GM21529 (cell line): Measurements from ENCODE around the gene SEL1L3.

Experiments used
- ATAC-seq: cut with Tn5 transposase; IDR thresholded peaks from one replicate; pipeline ENCODE4 v1.9.1; 2021; ENCODE audit not compliant: unreplicated experiment

SEL1L3 gene

DNA sequence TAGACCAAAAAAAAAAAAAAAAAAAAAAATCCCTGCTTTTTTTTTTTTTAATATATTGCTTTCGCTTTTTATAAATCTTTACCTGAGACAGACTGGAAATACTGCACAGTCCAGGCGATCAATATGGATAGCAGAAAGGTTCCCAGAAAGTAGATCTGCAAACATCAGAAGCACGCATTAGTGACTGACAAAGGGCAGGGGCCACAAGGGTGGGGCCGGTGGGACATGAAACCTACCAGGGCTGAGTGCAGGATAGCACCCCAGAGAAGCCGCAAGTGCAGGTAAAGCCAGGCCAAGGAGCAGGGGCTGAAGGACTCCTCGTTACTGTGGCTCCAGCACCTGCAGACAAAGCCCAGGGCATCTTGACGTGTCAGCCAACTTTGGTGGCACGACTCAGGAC lies 105.3 kb downstream of the SEL1L3 start:
- no peak for ATAC-seq

DNA sequence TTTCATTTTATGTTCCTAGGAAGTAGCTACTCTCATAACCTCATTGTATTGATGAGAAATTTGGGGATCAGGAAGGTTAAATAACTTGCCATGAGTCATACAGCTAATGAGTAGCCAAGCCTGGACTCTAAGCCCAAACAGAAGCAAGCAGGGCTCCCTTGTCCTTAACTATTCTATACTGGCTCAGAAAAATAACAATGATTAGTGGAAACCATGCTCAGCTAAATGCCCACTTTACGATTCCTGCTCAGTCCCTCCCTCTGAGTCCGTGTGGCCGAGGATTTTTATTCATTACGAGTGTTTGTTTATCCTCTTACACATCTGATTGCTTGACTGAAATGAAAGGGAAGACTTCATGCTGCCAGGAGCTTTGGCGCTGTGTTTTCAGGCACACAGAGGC lies 106.3 kb downstream of the SEL1L3 start:
- no peak for ATAC-seq

DNA sequence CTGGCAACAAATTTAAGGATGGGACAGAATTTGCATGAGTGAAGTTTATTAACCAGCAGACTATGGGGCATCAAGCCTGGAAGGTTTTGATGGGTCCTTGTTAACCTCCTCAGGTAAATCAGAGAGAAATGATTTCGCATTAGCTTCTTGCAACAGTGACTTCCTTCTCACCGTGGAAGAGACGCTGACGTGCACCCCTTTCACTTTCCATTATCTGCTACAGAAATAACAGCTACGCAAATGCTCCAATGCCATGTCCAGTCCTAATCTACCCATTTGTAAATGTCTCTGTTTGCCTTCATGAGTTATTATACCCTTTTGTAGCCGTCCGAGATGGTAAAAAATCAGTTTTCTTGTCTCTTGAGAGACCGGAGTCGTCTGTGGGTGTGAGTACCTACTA lies 106.9 kb downstream of the SEL1L3 start:
- ATAC-seq = no peak

DNA sequence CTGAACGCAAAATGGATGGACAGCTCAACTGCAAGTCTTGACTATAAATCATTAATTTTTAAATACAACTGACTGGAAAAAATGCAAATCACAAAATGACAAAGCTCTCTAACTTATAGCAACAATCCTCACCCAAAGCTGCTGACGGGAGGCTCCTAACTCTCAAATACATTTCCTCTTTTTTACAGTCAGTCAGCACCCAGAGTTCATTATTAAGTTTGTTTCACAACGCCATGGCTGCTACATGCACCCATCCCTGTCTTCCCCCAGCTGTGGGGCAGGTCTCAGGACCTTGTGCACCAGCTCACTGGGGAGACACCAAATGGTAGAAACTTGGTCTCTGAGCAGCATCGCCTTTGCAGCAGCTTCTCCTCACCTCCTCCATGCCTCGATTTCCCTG lies 109.5 kb downstream of the SEL1L3 start:
- ATAC-seq = no peak

DNA sequence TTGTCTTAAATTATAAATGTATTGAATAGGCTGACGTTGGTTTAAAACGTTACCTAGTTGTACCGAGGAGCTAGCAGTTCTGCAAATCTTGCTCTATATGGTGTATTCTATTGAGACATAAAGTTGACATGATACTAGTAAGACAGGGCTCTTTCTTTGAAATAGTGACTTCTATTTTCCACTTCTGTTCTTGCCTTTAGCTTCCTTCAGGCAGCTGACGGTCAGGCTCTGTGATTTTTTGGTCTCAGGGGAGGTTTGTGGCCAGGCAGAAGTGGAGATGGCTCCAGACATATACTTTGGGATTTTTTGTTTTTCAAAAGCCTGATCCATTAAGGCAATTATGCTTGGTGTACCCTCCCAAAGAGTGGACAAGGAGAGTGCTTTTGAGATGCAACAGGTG lies 111.9 kb downstream of the SEL1L3 start:
- ATAC-seq = no peak

DNA sequence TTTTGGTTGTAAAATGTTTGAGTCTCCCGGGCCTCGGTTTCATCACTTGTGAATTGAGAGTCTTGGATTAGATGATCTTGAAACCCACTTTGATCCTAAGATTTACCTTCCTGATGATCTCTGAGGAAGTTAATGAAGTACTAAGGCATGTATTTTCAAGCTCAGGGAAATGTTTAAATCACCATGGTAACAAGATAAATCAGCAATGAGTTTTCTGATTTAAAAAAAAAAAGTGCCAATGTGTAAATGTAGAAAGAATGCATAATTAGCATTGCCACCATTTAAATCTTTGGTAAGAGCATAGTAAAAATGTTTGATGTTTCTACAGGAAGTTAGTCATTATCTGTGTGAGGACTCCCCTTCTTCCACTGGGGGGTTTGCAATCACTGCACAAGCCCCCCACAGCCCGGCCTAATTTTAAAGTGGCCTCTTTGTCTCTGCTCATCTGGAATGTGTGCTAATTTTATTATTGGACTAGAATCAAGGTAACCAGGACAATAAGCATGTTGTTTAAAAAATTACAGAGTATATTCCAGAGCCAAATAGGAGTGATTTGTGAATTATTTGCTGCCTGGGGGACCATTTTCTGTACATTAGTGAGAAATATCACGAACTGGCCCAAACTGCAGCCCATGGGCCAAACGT lies 113.5 kb downstream of the SEL1L3 start:
- no peak for ATAC-seq

DNA sequence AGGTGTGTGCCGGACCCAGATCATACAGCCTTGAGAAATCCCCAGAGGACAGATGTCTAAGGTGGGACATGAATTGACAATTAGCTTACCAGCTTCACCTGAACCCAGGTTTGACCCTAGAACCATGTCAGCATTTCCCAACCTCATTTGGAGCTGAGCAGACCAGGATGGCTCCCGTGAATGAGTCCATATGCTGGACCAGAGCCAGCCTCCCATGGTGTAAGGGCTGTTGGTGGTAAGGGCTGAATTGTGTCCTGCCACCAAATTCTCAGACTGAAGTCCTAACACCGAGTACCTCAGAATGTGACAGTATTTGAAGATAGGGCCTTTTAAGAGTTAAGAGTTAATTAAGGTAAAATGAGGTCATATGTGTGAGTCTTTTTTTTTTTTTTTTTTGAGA lies 118.8 kb downstream of the SEL1L3 start:
- ATAC-seq = no peak

DNA sequence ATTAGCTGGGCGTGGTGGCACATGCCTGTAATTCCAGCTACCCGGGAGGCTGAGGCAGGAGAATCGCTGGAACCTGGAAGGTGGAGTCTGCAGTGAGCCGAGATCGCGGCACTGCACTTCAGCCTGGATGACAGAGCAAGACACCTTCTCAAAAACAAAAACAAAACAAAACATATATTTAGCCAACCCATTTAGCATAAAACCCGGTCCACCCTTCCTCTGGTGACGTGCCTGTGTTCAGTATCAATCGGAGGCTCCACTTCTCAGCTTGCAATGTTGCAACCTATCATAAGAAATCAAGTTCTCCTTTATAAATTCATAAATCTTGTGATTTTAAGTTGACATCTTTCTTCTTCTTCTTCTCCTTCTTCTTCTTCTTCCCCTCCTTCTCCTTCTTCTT lies 133.2 kb downstream of the SEL1L3 start:
- ATAC-seq = no peak

DNA sequence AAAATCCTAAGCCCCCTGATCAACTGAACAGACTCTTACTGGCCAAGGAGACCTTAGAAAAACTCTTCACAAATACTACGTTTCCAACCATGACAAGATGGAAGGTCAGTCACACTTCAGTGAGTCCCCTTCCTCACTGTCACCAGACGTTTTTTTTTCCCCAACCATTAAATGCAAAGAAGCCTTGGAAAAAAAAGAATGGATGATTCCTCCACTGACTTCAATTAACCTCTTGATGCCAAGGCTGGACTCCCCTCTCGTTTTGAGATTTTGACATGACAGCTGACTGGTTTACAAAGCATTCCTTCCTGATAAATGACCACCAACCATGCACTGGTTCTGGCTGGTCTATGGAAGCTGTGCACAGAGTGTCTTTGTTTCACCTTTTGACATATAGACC lies 133.9 kb downstream of the SEL1L3 start:
- ATAC-seq = no peak

DNA sequence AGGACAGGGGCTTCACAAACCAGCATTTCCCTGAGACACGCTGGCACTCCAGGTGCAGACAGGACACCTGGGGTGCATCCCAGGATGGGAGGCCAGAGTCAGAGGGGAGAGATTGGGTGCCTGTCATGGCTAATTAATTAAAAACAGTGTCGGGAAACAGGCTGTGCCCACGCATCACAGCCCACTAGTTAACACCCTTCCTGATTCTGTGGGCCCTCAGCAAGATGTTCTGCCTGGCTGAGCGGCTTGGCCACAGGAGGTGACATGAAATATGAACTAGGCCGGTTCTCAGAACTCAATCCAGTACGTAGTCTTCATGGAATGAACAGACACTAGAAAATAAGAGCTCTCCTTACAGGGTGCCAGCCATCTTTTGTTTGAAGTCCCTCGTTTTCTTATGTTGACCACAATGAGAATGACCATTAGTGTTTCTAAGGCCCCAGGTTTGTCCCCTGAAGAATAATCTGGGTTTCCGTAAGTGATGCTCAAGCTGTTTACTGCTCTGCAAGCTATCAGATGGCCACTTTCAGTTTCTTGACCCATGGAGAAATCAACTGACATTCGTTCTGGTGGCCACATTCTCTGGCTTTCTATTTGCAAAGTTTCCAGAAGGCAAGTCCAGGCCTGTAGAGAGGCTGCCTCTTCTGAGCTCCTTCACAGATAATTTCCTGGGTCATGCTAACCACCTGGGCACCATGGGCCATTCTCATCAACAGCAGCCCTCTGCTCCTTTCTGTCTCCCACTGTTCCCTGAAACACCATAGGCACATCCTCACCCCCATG lies 134.9 kb downstream of the SEL1L3 start:
- no peak for ATAC-seq

DNA sequence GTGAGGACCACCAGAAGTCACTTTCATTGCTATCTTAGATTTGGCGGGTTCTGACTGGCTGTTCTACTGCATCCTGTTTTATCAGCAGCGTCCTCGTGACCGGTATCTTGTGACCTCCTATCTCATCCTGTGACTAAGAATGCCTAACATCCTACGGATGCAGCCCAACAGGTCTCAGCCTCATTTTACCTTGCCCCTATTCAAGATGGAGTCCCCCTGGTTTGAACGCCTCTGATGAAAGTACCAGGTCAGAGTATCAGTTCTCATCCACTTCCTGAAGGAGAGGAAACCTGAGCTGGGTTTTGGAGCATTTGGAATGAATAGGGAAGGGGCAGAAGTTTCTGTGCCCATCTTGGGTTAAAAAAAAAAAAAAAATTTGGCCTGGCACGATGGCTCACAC lies 136.9 kb downstream of the SEL1L3 start:
- no peak for ATAC-seq

DNA sequence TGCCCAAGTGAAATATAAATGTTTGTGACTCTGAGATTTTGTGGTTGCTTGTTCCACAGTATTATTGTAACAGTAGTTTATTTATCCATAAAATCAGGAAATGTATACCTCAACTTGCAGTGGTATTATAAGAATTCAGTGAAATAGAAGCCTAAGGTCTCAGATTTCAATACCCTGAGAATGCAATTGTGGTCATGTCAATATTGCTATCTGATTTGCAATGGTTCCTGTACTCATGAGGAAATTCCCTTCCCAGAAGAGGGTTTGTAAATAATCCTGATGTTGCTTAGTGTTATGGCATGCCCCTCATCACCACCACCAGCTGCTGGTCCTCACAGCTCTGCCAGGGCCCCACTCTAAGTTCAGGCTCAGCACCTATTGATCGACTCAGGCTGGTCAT lies 139.4 kb downstream of the SEL1L3 start:
- no peak for ATAC-seq

DNA sequence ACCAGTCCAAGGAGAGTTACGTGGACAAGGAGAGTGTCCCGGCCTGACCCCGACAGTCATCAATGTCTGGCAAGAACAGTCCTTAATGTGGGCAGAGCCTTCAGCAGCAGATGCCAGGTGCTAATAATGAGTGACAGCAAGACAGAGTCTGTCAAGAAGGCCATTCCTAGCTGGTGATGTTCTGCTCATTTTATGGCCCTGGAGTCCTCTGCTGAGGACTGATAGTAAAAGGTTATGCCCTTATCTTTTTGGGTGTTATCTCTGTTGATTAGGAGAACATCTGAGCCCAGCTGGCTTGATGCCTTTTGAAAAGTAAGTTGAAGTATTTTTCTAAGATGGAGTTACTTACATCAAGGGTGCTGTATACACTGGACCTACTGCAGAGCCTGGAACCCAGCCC lies 139.8 kb downstream of the SEL1L3 start:
- no peak for ATAC-seq

DNA sequence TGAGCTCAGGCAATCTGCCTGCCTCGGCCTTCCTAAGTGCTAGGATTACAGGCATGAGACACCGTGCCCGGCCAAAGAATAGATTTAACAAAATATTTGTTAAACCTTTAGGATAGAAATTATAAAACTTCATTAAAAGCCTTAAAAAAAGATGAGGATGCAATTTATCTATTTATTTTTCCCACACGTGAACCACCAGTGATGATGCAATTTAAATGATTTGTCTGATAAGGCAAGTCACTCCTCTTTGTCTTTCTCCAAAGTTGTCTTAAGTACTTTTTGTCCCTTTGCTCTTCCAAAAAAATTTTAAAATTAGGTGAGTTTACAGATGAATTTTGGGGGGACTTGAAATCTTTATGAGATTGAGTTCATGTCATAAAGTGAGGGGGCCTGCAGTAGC lies 149.0 kb downstream of the SEL1L3 start:
- ATAC-seq = no peak

DNA sequence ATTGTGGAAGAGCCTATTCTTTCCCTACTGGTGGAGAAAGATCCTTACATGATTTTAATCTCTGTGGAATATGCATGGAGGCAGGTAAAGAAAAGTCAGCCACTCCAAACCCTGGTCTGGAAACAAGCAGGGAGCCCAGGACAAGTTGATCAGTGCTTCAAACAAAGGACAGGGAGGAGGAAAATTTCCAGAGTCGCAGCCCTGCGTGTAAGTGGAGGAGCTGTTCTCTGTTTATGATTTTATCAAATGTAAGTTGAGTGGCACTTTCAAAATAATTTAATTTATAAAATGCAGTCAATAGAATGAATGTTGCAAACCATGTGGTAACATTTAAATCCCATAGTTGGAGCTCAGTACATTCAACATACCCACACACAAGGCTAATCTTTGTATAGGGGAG lies 150.2 kb downstream of the SEL1L3 start:
- no peak for ATAC-seq

DNA sequence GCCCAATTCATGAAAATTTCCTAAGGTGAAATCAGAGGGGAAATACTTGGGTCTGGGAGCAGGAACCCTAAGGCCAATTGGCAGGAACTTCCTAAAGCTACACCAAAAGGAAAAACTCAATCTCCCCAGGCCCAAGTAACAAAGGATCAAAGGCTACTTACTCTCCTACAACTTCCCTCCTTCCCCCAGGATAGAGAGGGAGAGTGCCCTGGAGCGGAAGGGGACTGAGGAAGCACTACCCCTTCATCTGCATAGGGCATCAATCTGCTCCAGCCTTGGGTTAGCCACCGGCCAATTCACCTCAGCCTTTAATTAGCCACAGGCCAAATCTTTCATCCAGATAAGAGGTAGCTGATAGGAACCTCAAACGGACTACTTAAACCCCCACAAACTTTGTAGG lies 152.2 kb downstream of the SEL1L3 start:
- no peak for ATAC-seq

DNA sequence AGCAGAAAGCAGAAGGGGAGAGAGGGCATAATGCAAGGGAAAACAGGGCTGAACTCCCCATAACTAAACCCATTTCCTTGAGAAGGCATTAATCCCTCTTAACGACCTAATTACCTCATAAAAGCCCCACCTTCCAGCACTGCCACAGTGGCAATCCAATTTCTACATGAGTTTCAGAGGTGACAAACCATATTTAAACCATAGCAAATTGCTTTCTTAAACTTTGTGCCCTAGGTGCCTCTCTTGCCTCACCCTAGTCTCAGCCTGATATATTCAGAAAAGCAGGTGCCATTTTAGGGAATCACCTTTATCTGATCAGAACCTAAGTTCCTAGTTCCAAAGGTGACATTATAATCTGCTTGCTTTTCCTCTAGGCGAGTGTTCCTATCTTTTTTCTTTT lies 158.3 kb downstream of the SEL1L3 start:
- ATAC-seq = no peak

DNA sequence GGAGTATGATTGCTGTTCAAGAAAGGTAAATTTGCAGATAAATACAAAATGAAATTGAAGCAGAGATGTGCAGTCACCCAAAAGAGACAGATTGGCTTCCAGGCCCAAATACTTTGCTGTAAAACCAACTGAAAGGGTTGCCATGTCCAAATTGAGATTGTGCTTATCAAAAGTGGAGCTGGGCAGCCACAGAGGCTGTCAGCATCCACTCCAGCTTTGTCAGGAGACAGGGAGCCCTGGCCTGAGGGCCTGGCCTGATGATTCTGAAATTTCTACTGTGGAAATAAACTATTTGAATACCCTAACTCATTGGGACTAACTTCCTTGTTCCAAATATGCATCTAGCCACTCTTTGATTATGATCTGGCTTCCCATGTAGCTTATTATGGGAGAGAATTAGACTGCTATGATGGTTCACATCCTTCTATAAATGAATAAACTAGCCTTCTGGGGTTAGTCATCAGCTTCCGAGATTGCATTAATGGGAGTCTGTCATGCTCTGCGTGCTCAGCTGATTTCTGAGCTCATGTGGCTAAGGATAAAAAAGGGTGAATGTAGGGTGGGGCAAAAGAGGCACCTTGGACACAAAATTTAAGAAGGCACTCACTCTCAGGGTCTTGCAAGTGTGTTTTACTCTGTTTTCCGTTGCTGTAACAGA lies 158.9 kb downstream of the SEL1L3 start:
- no peak for ATAC-seq

DNA sequence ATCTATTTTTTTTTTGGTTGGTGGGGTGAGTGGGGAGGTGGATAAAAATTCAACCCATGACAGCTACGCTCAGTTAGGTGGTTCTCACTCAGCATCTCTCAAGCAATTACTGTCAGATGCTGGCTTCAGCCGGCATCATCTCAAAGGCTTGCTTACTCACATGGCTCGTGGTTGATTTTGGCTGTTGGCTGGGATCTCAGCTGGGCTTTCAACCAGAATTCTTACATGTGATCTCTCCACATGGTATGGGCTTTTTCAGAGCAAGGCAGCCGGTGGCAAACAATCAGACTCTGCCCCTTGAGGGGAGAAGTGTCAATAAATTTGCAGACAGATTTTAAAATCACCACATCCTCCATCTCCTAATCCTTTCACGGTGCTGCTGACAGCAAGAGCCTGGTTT lies 159.9 kb downstream of the SEL1L3 start:
- no peak for ATAC-seq

DNA sequence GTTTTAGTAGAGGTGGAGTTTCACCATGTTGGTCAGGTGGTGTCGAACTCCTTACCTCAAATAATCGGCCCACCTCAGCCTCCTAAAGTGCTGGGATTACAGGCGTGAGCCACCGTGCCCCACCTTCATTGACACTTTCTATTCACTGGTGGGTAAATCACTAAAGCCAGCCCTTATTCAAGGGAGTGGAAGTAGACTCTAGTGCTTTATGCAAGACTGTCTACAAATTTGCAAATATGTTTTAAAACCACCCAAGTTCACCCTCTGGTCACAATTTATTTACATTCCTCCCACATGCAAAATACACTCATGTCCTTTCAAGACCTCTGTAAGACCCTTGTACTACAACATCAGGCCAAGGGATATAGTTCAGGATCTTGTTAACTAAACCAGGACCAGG lies 162.1 kb downstream of the SEL1L3 start:
- ATAC-seq = no peak

DNA sequence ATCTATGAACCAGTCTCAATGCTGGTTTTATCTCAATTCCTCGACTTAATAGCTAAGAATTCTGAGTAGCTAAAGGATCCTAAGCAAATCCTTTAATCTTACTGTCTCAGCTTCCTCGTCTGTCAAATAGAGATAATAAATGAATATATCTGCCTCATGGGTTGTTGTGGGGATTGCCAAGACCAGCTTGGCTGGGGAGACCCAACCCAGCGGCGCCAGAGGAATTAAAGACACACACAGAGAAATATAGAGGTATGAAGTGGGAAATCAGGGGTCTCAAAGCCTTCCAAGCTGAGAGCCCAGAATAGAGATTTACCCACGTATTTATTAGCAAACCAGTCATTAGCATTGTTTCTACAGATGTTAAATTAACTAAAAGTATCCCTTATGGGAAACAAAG lies 165.3 kb downstream of the SEL1L3 start:
- ATAC-seq = no peak
